Tibial nerve (tissue), 4 donors: ENCODE data around the gene YTHDF1. TPM values are rescaled to one million over a fixed set of nuclear protein-coding genes. Genes with fewer than 3 reads are reported as not detected.
A peak's percentile ranks its signal among the peaks of the same experiment; 100 is the strongest.
"Not testable (repeated sequence)": the region's sequence is repeated elsewhere in the genome, so short reads cannot be mapped to it uniquely, and the experiment has no call there.

Experiments
- DNase-seq, 2 donors: peaks; one replicate each; pipeline ENCODE4 v3.0.0-alpha.2; 2019; ENCODE audit warnings: low spot score in 2 of 2
- H3K27ac ChIP-seq, 4 donors: fragments of 200-600 bp; sonication (generic) in 3 of 4; one replicate each; pipeline ENCODE4 v1.5.1; 2017 to 2019; ENCODE audit warnings: mild to moderate bottlenecking in 1 of 4
- H3K27me3 ChIP-seq, 2 donors: fragments of 200-600 bp; sonication (generic) in 1 of 2; one replicate each; pipeline versions ENCODE4 v1.5.1 to v1.6.0; 2017 to 2019
- H3K36me3 ChIP-seq, 3 donors: fragments of 200-600 bp; sonication (generic); one replicate each; pipeline ENCODE4 v1.5.1; 2018 to 2019
- H3K4me1 ChIP-seq, 4 donors: fragments of 200-600 bp; sonication (generic) in 3 of 4; one replicate each; pipeline ENCODE4 v1.5.1; 2017 to 2019
- H3K4me3 ChIP-seq, 4 donors: fragments of 200-600 bp; sonication (generic) in 3 of 4; one replicate each; pipeline ENCODE4 v1.5.1; 2017 to 2019; ENCODE audit warnings: mild to moderate bottlenecking in 1 of 4, moderate library complexity in 1 of 4
- H3K9me3 ChIP-seq, 4 donors: fragments of 200-600 bp; sonication (generic) in 3 of 4; one replicate each; pipeline ENCODE4 v1.5.1; 2017 to 2019
- EP300 ChIP-seq, 2 donors: sonication (generic); formaldehyde crosslinking; IDR thresholded peaks; one replicate each; pipeline ENCODE4 v1.6.1; 2017; ENCODE audit warnings: antibody characterized with exemption in 2 of 2, mild to moderate bottlenecking in 1 of 2
- POLR2A ChIP-seq, 2 donors: fragments of 450-650 bp; IDR thresholded peaks; one replicate each; pipeline ENCODE4 v1.6.1; 2017; ENCODE audit warnings: antibody characterized with exemption in 2 of 2, mild to moderate bottlenecking in 2 of 2, moderate library complexity in 2 of 2
- WGBS, 2 donors: methylation state at CpG; one replicate each; pipeline ENCODE4 v1.1.5; 2018; 5-methylcytosine and 5-hydroxymethylcytosine counted together
- total RNA-seq, 4 donors: library from RNA; depleted of rRNA; stranded (reverse); fragments of >200 nt; gene quantifications; one replicate each; pipeline ENCODE4 v1.1.0, GENCODE V29; 2016
- TF ChIP-seq, protein P1 (sequence below), 5 experiments: fragments of 200-600 bp in 3 of 5; fragments of 450-650 bp in 2 of 5; sonication (generic) in 3 of 5; IDR thresholded peaks; one replicate each; pipeline ENCODE4 v1.5.1; 2016 to 2019; ENCODE audit warnings: antibody characterized with exemption in 5 of 5, mild to moderate bottlenecking in 3 of 5, moderate library complexity in 2 of 5

Gene YTHDF1
- total RNA-seq, 4 donors from 2014 or later, result 20.7 to 25.5 (median 23.3) TPM

- H3K36me3 ChIP-seq, result no peaks in the 10 kb centered on the region
- H3K27me3 ChIP-seq, result peaks cover 0 to 81% of the 10 kb centered on the region in 2 donors
- peak overlapping the region in 1 of 4 donors; percentile 63 for H3K27ac ChIP-seq
- WGBS, 2 donors, result 22 to 24% methylated on average over 5 to 15 of the region's 16 CpGs
- TF ChIP-seq EP300 (IDR thresholded peaks at IDR 0.05) (no peak), POLR2A (IDR thresholded peaks at IDR 0.05) (no peak)
- TF ChIP-seq, protein P1, sequence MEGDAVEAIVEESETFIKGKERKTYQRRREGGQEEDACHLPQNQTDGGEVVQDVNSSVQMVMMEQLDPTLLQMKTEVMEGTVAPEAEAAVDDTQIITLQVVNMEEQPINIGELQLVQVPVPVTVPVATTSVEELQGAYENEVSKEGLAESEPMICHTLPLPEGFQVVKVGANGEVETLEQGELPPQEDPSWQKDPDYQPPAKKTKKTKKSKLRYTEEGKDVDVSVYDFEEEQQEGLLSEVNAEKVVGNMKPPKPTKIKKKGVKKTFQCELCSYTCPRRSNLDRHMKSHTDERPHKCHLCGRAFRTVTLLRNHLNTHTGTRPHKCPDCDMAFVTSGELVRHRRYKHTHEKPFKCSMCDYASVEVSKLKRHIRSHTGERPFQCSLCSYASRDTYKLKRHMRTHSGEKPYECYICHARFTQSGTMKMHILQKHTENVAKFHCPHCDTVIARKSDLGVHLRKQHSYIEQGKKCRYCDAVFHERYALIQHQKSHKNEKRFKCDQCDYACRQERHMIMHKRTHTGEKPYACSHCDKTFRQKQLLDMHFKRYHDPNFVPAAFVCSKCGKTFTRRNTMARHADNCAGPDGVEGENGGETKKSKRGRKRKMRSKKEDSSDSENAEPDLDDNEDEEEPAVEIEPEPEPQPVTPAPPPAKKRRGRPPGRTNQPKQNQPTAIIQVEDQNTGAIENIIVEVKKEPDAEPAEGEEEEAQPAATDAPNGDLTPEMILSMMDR (IDR thresholded peaks at IDR 0.05), result no peak
- no peak for DNase-seq
- H3K4me1 ChIP-seq, result peaks cover 0 to 33% (median 8%) of the 10 kb centered on the region in 4 donors
- H3K4me3 ChIP-seq, result peak overlapping the region in 2 of 4 donors; percentile 22 to 55
- no peaks in the 10 kb centered on the region for H3K9me3 ChIP-seq
These were observed 37.1 kb upstream of the YTHDF1 start for GRCh38 chr20:63253065-63253437.

GRCh38 chr20:63252284-63252711 is 36.4 kb upstream of the YTHDF1 start:
- peaks cover 0 to 89% of the 10 kb centered on the region in 2 donors for H3K27me3 ChIP-seq
- WGBS, 2 donors, result 52 to 55% methylated on average over 7 to 8 of the region's 8 CpGs

GRCh38 chr20:63251350-63251749 is 35.4 kb upstream of the YTHDF1 start:
- peaks cover 0 to 38% (median 8%) of the 10 kb centered on the region in 4 donors for H3K4me1 ChIP-seq
- H3K9me3 ChIP-seq, H3K27ac ChIP-seq, H3K36me3 ChIP-seq, H3K4me3 ChIP-seq, DNase-seq: not testable (repeated sequence)
- 44% methylated on average over 14 of the region's 14 CpGs for WGBS, 2 donors
- H3K27me3 ChIP-seq, result peaks cover 0 to 83% of the 10 kb centered on the region in 2 donors

More at GRCh38 chr20:63252284-63252711, 36.4 kb upstream of the YTHDF1 start:
- Histone ChIP-seq H3K4me3 (no peak overlapping the region), H3K27ac (peak overlapping the region in 1 of 4 donors; percentile 37), H3K4me1 (peaks cover 0 to 33% (median 8%) of the 10 kb centered on the region in 4 donors), H3K9me3 (no peaks in the 10 kb centered on the region), H3K36me3 (no peaks in the 10 kb centered on the region)
- no peak for DNase-seq
- TF ChIP-seq, protein P1 (IDR thresholded peaks at IDR 0.05), result no peak

DNA sequence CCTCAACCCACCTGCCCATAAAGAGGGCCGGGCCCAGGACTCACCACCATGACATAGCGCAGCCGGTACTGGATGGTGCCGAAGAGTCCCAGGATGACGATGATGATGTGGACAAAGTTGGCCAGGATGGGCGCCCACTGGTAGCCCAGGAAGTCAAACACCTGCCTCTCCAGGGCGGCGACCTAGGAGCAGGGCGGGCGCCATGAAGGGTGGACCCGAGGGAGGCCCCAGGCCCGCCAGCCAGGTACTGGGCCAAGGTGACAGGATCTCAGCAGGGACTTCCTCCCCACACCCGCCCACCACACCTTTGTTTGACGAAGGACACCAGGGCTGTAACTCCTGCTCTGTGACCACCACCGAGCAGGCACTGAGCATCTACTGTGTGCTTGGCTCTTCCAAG is 34.0 kb upstream of the YTHDF1 start:
- DNase-seq, result no peak
- 94 to 96% methylated on average over 13 to 15 of the region's 15 CpGs for whole genome bisulfite sequencing, 2 donors
- TF ChIP-seq EP300 (IDR thresholded peaks at IDR 0.05) (no peak), POLR2A (IDR thresholded peaks at IDR 0.05) (no peak)
- TF ChIP-seq, protein P1 (IDR thresholded peaks at IDR 0.05), result no peak
- Histone ChIP-seq H3K36me3 (no peaks in the 10 kb centered on the region), H3K4me3 (no peak overlapping the region), H3K27me3 (peaks cover 0 to 69% of the 10 kb centered on the region in 2 donors), H3K27ac (no peak overlapping the region), H3K9me3 (no peaks in the 10 kb centered on the region), H3K4me1 (peaks cover 0 to 37% (median 8%) of the 10 kb centered on the region in 4 donors)

DNA sequence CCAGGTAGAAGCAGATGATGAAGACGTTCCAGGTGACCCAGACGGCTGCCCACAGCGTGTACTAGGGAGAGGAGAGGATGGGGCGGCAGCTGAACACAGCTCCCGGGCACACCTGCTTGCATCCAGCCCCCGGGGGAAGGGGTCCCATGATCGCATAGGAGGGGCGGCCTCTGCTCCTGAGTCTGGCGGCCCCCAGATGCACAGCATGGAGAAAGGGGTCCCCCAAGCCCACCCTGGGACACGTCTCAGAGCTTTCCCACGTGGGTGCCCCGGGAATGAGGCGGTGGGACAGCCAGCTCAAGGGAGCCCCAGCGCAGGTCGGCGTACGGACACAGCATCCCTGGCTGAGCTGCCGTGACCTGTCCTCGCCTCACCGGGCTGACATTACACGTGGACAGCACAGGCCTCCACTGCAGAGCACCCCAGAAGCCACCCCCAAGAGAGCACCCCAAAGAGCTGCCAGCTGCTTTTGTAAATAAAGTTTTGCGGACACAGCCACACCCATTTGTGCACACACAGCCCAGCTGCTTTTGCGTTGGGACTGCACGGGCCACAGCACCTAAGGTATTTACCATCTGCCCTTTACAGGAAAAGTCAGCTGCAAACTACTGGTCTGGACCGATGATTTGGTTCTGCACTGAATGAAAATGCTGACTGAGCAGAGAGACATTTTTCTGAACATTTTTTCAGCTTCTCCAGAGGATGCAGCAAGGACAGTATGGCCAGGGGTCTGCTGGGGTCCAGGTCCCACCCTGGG is 33.1 kb upstream of the YTHDF1 start:
- H3K9me3 ChIP-seq, result no peaks in the 10 kb centered on the region
- H3K27ac ChIP-seq, result no peak overlapping the region
- no peaks in the 10 kb centered on the region for H3K36me3 ChIP-seq
- no peak overlapping the region for H3K4me3 ChIP-seq
- H3K27me3 ChIP-seq, result peaks cover 0 to 60% of the 10 kb centered on the region in 2 donors
- peaks cover 0 to 28% (median 8%) of the 10 kb centered on the region in 4 donors for H3K4me1 ChIP-seq
- DNase-seq, result no peak
- 71 to 74% methylated on average over 18 to 20 of the region's 25 CpGs for WGBS, 2 donors
- no peak for TF ChIP-seq POLR2A (IDR thresholded peaks at IDR 0.05)
- no peak for TF ChIP-seq EP300 (IDR thresholded peaks at IDR 0.05)
- TF ChIP-seq, protein P1 (IDR thresholded peaks at IDR 0.05), result no peak
